ENCODE data around the gene IQGAP2.
A peak's percentile ranks its signal among the peaks of the same experiment; 100 is the strongest.

Gene IQGAP2

GRCh38 chr5:76610196-76610595 is 207.1 kb downstream of the IQGAP2 start (continued):
- TF ChIP-seq ZNF214 (tag by site-specific recombination; IDR thresholded peaks at IDR 0.05; ENCODE audit: borderline replicate concordance): no peak
- TF ChIP-seq ZNF19 (tag by site-specific recombination; IDR thresholded peaks at IDR 0.05; ENCODE audit: low read depth): no peak
- TF ChIP-seq ZFHX2 (tag by site-specific recombination; conservative IDR thresholded peaks at IDR 0.05): 0 out of 2 replicates have a peak, but pooled peaks have one; percentile 17
- TF ChIP-seq ZBTB1 (tag by site-specific recombination; IDR thresholded peaks at IDR 0.05): no peak
- no peak for TF ChIP-seq ZNF658 (tag by site-specific recombination; IDR thresholded peaks at IDR 0.05)
- no peak for TF ChIP-seq EGR2 (tag by site-specific recombination; IDR thresholded peaks at IDR 0.05; ENCODE audit: low read depth)
- no peak for TF ChIP-seq ZNF37A (tag by site-specific recombination; IDR thresholded peaks at IDR 0.05)

DNA sequence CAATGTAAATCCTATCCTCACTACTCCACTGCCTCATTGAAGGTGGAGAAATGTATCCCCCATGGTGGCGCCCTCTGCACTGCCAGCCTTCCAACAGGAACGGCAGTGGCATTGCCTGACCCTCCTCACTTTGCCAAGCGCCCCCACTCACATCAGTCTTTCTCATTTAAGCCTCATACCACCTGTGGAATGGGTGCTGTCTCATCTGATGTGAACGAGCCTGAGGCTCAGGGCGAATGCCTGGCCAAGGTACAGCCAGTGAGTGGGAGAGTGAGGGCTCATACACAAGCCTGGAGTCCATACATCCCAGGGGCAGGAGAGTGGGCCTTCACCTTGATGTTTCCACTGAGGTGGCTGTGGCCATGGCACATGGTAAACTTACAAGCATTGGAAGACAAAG is 209.9 kb downstream of the IQGAP2 start:
- CTCF ChIA-PET: interaction anchor here (0.9 to 2.8 kb wide), 3 partner anchors 10 to 162 kb away, joined by 3 to 17 read pairs (median 3); no protein-coding TSS in a partner anchor

GRCh38 chr5:76615759-76616158 is 212.7 kb downstream of the IQGAP2 start:
- Histone ChIP-seq H3K9me3 (ENCODE audit: control insufficient read depth, insufficient read depth, low read depth, low read length) (no peaks in the 10 kb centered on the region), H3K27ac (ENCODE audit: extremely low read depth, low read depth, low read length) (no peak overlapping the region), H3K4me1 (ENCODE audit: control insufficient read depth, insufficient read depth, low read length) (0 out of 2 replicates have a peak, but pooled peaks cover 3% of the 10 kb centered on the region), H3K4me3 (ENCODE audit: low read depth, low read length) (no peak overlapping the region), H3K36me3 (ENCODE audit: control insufficient read depth in 2 of 2, insufficient read depth in 1 of 2, low read length in 2 of 2) (no peaks in the 10 kb centered on the region)
- ChIA-PET CTCF (interaction anchor here (0.9 to 3.3 kb wide), 5 partner anchors 12 to 159 kb away, joined by 3 to 10 read pairs (median 3); no protein-coding TSS in a partner anchor), POLR2A (no interaction called here)
- no peak for TF ChIP-seq ZNF311 (tag by site-specific recombination; IDR thresholded peaks at IDR 0.05; ENCODE audit: borderline replicate concordance)
- TF ChIP-seq ZNF280D (tag by site-specific recombination; IDR thresholded peaks at IDR 0.05): no peak
- 0 out of 2 replicates have a peak, but pooled peaks have one; percentile 40 for TF ChIP-seq SP7 (tag by site-specific recombination; IDR thresholded peaks at IDR 0.05)
- no peak for TF ChIP-seq ZNF214 (tag by site-specific recombination; IDR thresholded peaks at IDR 0.05; ENCODE audit: borderline replicate concordance)
- TF ChIP-seq ZBTB21 (tag by site-specific recombination; IDR thresholded peaks at IDR 0.05): peak; percentile 79
- TF ChIP-seq ZNF701 (tag by site-specific recombination; IDR thresholded peaks at IDR 0.05): no peak
- TF ChIP-seq EGR2 (tag by site-specific recombination; IDR thresholded peaks at IDR 0.05; ENCODE audit: low read depth): no peak
- TF ChIP-seq OSR2 (tag by site-specific recombination; IDR thresholded peaks at IDR 0.05): peak; percentile 48; the same call in 1 of the 2 replicates
- no peak for TF ChIP-seq ZNF529 (tag by site-specific recombination; IDR thresholded peaks at IDR 0.05; ENCODE audit: insufficient replicate concordance)
- no peak for TF ChIP-seq ZNF169 (tag by site-specific recombination; IDR thresholded peaks at IDR 0.05)
- TF ChIP-seq ZNF366 (tag by site-specific recombination; conservative IDR thresholded peaks at IDR 0.05): peak; percentile 40; the same call in 1 of the 2 replicates
- peak; percentile 80 for TF ChIP-seq ZNF660 (tag by site-specific recombination; IDR thresholded peaks at IDR 0.05)
- TF ChIP-seq ZNF155 (tag by site-specific recombination; IDR thresholded peaks at IDR 0.05): no peak
- no peak for TF ChIP-seq ZNF626 (tag by site-specific recombination; IDR thresholded peaks at IDR 0.05)
- TF ChIP-seq, protein P1, sequence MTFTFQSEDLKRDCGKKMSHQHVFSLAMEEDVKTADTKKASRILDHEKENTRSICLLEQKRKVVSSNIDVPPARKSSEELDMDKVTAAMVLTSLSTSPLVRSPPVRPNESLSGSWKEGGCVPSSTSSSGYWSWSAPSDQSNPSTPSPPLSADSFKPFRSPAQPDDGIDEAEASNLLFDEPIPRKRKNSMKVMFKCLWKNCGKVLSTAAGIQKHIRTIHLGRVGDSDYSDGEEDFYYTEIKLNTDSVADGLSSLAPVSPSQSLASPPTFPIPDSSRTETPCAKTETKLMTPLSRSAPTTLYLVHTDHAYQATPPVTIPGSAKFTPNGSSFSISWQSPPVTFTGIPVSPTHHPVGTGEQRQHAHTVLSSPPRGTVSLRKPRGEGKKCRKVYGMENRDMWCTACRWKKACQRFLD (tag by site-specific recombination; IDR thresholded peaks at IDR 0.05): no peak
- TF ChIP-seq ZIC2 (tag by site-specific recombination; IDR thresholded peaks at IDR 0.05): peak; percentile 88
- no peak for TF ChIP-seq ZNF391 (tag by site-specific recombination; IDR thresholded peaks at IDR 0.05; ENCODE audit: borderline replicate concordance, low read depth)
- TF ChIP-seq ZNF843 (tag by site-specific recombination; IDR thresholded peaks at IDR 0.05): peak; percentile 73
- 0 out of 2 replicates have a peak, but pooled peaks have one; percentile 40 for TF ChIP-seq ZNF558 (tag by site-specific recombination; IDR thresholded peaks at IDR 0.05)
- TF ChIP-seq ZSCAN30 (tag by site-specific recombination; IDR thresholded peaks at IDR 0.05): peak; percentile 52; the same call in 1 of the 2 replicates
- TF ChIP-seq ZNF664 (tag by site-specific recombination; IDR thresholded peaks at IDR 0.05): no peak

More for the DNA sequence above, 209.9 kb downstream of the IQGAP2 start:
- POLR2A ChIA-PET: no interaction called here
- no peaks in the 10 kb centered on the region for H3K36me3 ChIP-seq (ENCODE audit: control insufficient read depth in 2 of 2, insufficient read depth in 1 of 2, low read length in 2 of 2)
- H3K27ac ChIP-seq (ENCODE audit: extremely low read depth, low read depth, low read length): no peak overlapping the region
- H3K9me3 ChIP-seq (ENCODE audit: control insufficient read depth, insufficient read depth, low read depth, low read length): no peaks in the 10 kb centered on the region
- no peak overlapping the region for H3K4me3 ChIP-seq (ENCODE audit: low read depth, low read length)
- TF ChIP-seq ZNF76 (tag by site-specific recombination; IDR thresholded peaks at IDR 0.05; ENCODE audit: borderline replicate concordance, low read depth) (no peak), ZNF48 (tag by site-specific recombination; IDR thresholded peaks at IDR 0.05) (no peak), ZNF664 (tag by site-specific recombination; IDR thresholded peaks at IDR 0.05) (no peak), ZNF707 (tag by site-specific recombination; IDR thresholded peaks at IDR 0.05) (no peak), SCRT1 (tag by site-specific recombination; IDR thresholded peaks at IDR 0.05; ENCODE audit: borderline replicate concordance) (peak; percentile 71; the same call in 1 of the 2 replicates), SCRT2 (tag by site-specific recombination; IDR thresholded peaks at IDR 0.05) (peak; percentile 79), ZNF600 (tag by site-specific recombination; IDR thresholded peaks at IDR 0.05) (no peak), ZSCAN16 (tag by site-specific recombination; IDR thresholded peaks at IDR 0.05) (no peak), ZFP3 (tag by site-specific recombination; IDR thresholded peaks at IDR 0.05; ENCODE audit: low read depth) (no peak), GLIS1 (tag by site-specific recombination; IDR thresholded peaks at IDR 0.05) (no peak)
- H3K4me1 ChIP-seq (ENCODE audit: control insufficient read depth, insufficient read depth, low read length): 0 out of 2 replicates have a peak, but pooled peaks cover 3% of the 10 kb centered on the region

Measured in HEK293 (cell line).